ENCODE data around the gene HIBADH.
"Not testable (repeated sequence)": the region's sequence is repeated elsewhere in the genome, so short reads cannot be mapped to it uniquely, and the experiment has no call there.

The HIBADH gene

GRCh38 chr7:27587429-27587828 lies 75.3 kb downstream of the HIBADH start:
- no peak overlapping the region for H3K27ac ChIP-seq (ENCODE audit: low read length)
- H3K36me3 ChIP-seq (ENCODE audit: insufficient read depth, low read depth, low read length) = no peaks in the 10 kb centered on the region
- no peaks in the 10 kb centered on the region for H3K27me3 ChIP-seq (ENCODE audit: insufficient read depth, low read length)
- peaks cover 18% of the 10 kb centered on the region; the same call in 1 of the 2 replicates for H3K4me1 ChIP-seq (ENCODE audit: insufficient read depth, low read length)
- no peak overlapping the region for H3K9ac ChIP-seq (ENCODE audit: low read depth, low read length)
- H3K9me3 ChIP-seq (ENCODE audit: insufficient read depth, low read depth, low read length) = no peaks in the 10 kb centered on the region
- no peak overlapping the region for H3K4me3 ChIP-seq (ENCODE audit: low read length)

GRCh38 chr7:27586825-27587224 lies 75.9 kb downstream of the HIBADH start:
- Histone ChIP-seq H3K9ac (ENCODE audit: low read depth, low read length) (no peak overlapping the region), H3K4me1 (ENCODE audit: insufficient read depth, low read length) (peaks cover 12% of the 10 kb centered on the region; the same call in 1 of the 2 replicates), H3K27ac (ENCODE audit: low read length) (no peak overlapping the region), H3K27me3 (ENCODE audit: insufficient read depth, low read length) (no peaks in the 10 kb centered on the region), H3K36me3 (ENCODE audit: insufficient read depth, low read depth, low read length) (no peaks in the 10 kb centered on the region), H3K9me3 (ENCODE audit: insufficient read depth, low read depth, low read length) (no peaks in the 10 kb centered on the region), H3K4me3 (ENCODE audit: low read length) (no peak overlapping the region)

- Histone ChIP-seq H3K36me3 (ENCODE audit: insufficient read depth, low read depth, low read length) (no peaks in the 10 kb centered on the region), H3K9me3 (ENCODE audit: insufficient read depth, low read depth, low read length) (no peaks in the 10 kb centered on the region), H3K27ac (ENCODE audit: low read length) (no peak overlapping the region), H3K4me1 (ENCODE audit: insufficient read depth, low read length) (peaks cover 9% of the 10 kb centered on the region; the same call in 1 of the 2 replicates), H3K27me3 (ENCODE audit: insufficient read depth, low read length) (no peaks in the 10 kb centered on the region), H3K9ac (ENCODE audit: low read depth, low read length) (no peak overlapping the region), H3K4me3 (ENCODE audit: low read length) (no peak overlapping the region)
These were observed 76.8 kb downstream of the HIBADH start for GRCh38 chr7:27585781-27586447.

DNA sequence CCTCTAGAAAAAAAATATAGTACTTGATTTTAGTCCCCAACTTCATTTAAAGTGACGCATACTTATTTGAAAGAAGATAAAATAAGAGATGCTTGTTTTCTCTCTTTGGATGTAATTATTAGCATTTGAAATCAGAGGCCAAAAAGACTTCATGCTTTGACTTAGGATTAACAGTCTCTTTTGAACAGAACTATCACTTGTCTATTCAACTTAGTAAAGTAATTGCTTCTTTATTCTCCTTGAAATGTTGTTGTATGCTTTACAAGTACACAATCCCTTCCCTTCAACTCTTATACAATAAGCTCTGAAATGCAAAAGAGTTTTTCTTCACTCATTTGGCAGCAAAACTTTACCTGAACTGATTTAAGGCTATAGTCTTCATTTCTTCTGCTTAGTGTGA lies 80.8 kb downstream of the HIBADH start:
- H3K9me3 ChIP-seq (ENCODE audit: insufficient read depth, low read depth, low read length) = no peaks in the 10 kb centered on the region
- no peaks in the 10 kb centered on the region for H3K36me3 ChIP-seq (ENCODE audit: insufficient read depth, low read depth, low read length)
- H3K9ac ChIP-seq (ENCODE audit: low read depth, low read length) = no peak overlapping the region
- 0 out of 2 replicates have a peak, but pooled peaks cover 2% of the 10 kb centered on the region for H3K4me1 ChIP-seq (ENCODE audit: insufficient read depth, low read length)
- H3K27me3 ChIP-seq (ENCODE audit: insufficient read depth, low read length) = no peaks in the 10 kb centered on the region
- no peak overlapping the region for H3K4me3 ChIP-seq (ENCODE audit: low read length)
- no peak overlapping the region for H3K27ac ChIP-seq (ENCODE audit: low read length)

DNA sequence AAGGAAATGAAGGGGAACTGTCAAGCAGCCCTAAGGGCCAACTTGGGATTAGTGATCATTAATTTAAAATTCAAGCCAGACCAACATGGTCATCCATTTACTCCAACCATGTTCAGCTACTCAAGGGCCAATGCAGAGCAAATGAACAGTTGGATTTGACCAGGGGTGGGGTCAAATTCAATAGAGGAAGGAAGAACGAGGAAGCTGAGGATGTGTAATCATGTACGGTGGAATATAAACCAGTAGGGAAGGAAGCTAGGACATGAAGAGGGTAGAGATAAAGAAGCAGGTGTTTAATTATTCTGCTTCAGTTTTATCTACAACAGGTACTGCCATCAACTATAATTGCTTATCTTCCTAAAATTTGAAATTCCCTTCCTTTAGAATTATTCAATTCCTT lies 81.6 kb downstream of the HIBADH start:
- H3K4me3 ChIP-seq (ENCODE audit: low read length) = no peak overlapping the region

GRCh38 chr7:27579565-27579964 lies 83.1 kb downstream of the HIBADH start:
- Histone ChIP-seq H3K9me3 (ENCODE audit: insufficient read depth, low read depth, low read length) (no peaks in the 10 kb centered on the region), H3K4me1 (ENCODE audit: insufficient read depth, low read length) (peaks cover 9% of the 10 kb centered on the region), H3K4me3 (ENCODE audit: low read length) (no peak overlapping the region), H3K27me3 (ENCODE audit: insufficient read depth, low read length) (no peaks in the 10 kb centered on the region), H3K27ac (ENCODE audit: low read length) (no peak overlapping the region), H3K36me3 (ENCODE audit: insufficient read depth, low read depth, low read length) (no peaks in the 10 kb centered on the region), H3K9ac (ENCODE audit: low read depth, low read length) (no peak overlapping the region)

More for the DNA sequence above, 81.6 kb downstream of the HIBADH start:
- Histone ChIP-seq H3K27ac (ENCODE audit: low read length) (no peak overlapping the region), H3K36me3 (ENCODE audit: insufficient read depth, low read depth, low read length) (no peaks in the 10 kb centered on the region), H3K4me1 (ENCODE audit: insufficient read depth, low read length) (no peaks in the 10 kb centered on the region; the same call in 1 of the 2 replicates), H3K9ac (ENCODE audit: low read depth, low read length) (no peak overlapping the region), H3K9me3 (ENCODE audit: insufficient read depth, low read depth, low read length) (no peaks in the 10 kb centered on the region), H3K27me3 (ENCODE audit: insufficient read depth, low read length) (no peaks in the 10 kb centered on the region)

DNA sequence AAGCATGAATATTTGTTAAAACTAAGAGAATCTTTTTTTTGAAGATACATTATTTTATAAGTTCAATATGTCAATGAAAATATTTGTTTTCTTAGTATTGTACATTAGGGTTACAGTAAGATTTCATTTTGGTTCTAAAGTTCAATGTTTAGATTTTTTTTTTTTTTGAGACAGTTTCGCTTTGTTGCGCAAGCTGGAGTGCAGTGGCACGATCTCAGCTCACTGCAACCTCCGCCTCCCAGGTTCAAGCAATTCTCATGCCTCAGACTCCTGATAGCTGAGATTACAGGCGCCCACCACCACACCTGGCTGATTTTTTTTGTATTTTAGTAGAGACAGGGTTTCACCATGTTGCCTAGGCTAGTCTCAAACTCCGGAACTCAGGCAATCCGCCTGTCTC lies 84.5 kb downstream of the HIBADH start:
- H3K36me3 ChIP-seq (ENCODE audit: insufficient read depth, low read depth, low read length); H3K27me3 ChIP-seq (ENCODE audit: insufficient read depth, low read length); H3K27ac ChIP-seq (ENCODE audit: low read length); H3K9me3 ChIP-seq (ENCODE audit: insufficient read depth, low read depth, low read length); H3K4me3 ChIP-seq (ENCODE audit: low read length); H3K4me1 ChIP-seq (ENCODE audit: insufficient read depth, low read length); H3K9ac ChIP-seq (ENCODE audit: low read depth, low read length): not testable (repeated sequence)

- H3K4me1 ChIP-seq (ENCODE audit: insufficient read depth, low read length) = peaks cover 9% of the 10 kb centered on the region
- H3K9me3 ChIP-seq (ENCODE audit: insufficient read depth, low read depth, low read length) = no peaks in the 10 kb centered on the region
- H3K36me3 ChIP-seq (ENCODE audit: insufficient read depth, low read depth, low read length) = no peaks in the 10 kb centered on the region
- no peak overlapping the region for H3K9ac ChIP-seq (ENCODE audit: low read depth, low read length)
- H3K27ac ChIP-seq (ENCODE audit: low read length) = no peak overlapping the region
- no peak overlapping the region for H3K4me3 ChIP-seq (ENCODE audit: low read length)
- no peaks in the 10 kb centered on the region for H3K27me3 ChIP-seq (ENCODE audit: insufficient read depth, low read length)
These were observed 86.2 kb downstream of the HIBADH start for GRCh38 chr7:27576360-27576944.

DNA sequence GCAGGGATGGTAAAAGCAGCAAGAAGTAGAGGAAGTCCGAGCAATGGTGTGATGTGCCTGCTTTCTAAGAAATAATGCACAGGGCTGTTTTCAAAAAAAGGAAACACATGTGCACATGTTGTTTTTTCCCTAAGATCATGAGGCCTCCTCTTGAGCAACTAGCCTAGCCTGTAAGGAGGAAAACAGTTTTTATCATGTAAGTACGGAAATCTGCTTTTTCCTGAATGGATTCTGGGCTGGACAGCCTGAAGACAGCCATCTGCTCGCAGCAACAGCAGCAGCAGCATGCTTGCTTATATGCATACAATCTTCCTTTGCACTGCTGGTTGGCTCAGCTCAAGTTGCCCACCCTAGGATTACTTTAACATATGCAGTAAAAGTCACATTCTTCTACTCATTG lies 87.1 kb downstream of the HIBADH start:
- H3K9me3 ChIP-seq (ENCODE audit: insufficient read depth, low read depth, low read length) = no peaks in the 10 kb centered on the region
- H3K9ac ChIP-seq (ENCODE audit: low read depth, low read length) = no peak overlapping the region
- no peak overlapping the region for H3K27ac ChIP-seq (ENCODE audit: low read length)
- H3K27me3 ChIP-seq (ENCODE audit: insufficient read depth, low read length) = no peaks in the 10 kb centered on the region
- no peaks in the 10 kb centered on the region for H3K36me3 ChIP-seq (ENCODE audit: insufficient read depth, low read depth, low read length)
- no peak overlapping the region for H3K4me3 ChIP-seq (ENCODE audit: low read length)
- peaks cover 9% of the 10 kb centered on the region for H3K4me1 ChIP-seq (ENCODE audit: insufficient read depth, low read length)

DNA sequence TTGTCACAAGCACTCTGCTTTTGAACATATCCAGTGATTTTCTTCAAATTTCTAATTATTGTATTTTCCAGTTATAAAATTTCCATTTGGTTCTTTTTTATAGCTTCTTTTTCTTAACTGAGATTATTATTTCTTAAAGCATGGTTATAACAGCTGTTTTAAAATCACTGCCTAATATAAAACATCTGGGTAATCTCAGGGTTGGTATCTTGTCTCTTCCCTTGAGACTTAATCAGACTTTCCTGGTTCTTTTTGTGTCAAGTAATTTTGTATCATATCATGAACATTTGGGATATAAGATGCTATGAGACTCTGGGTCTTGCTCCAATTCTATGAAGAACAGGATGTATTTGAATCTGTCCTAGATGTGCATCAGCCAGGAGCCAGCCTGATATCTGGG lies 93.6 kb downstream of the HIBADH start:
- Histone ChIP-seq H3K4me3 (ENCODE audit: low read length) (no peak overlapping the region), H3K9me3 (ENCODE audit: insufficient read depth, low read depth, low read length) (no peaks in the 10 kb centered on the region), H3K4me1 (ENCODE audit: insufficient read depth, low read length) (0 out of 2 replicates have a peak, but pooled peaks cover 3% of the 10 kb centered on the region), H3K9ac (ENCODE audit: low read depth, low read length) (no peak overlapping the region), H3K27ac (ENCODE audit: low read length) (no peak overlapping the region), H3K27me3 (ENCODE audit: insufficient read depth, low read length) (no peaks in the 10 kb centered on the region), H3K36me3 (ENCODE audit: insufficient read depth, low read depth, low read length) (no peaks in the 10 kb centered on the region)

DNA sequence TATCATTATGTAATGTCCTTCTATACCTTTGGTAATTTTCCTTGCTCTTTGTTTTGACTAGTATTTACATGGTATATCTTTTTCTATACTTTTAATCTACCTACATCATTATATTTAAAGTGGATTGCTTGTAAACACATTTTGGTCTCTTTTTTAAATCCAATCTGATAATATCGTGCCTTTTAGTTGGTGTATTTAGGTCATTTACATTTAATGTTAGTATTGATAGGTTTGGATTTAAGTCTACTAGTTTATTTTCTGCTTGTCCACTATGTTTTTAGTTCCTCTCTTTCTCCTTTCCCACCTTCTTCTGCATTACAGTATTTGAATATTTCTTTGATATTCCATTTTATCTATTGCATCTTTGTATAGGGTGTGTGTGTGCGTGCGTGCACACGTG lies 95.4 kb downstream of the HIBADH start:
- peaks cover 4% of the 10 kb centered on the region; the same call in 1 of the 2 replicates for H3K9me3 ChIP-seq (ENCODE audit: insufficient read depth, low read depth, low read length)
- 0 out of 2 replicates have a peak, but pooled peaks cover 3% of the 10 kb centered on the region for H3K4me1 ChIP-seq (ENCODE audit: insufficient read depth, low read length)
- H3K36me3 ChIP-seq (ENCODE audit: insufficient read depth, low read depth, low read length) = peaks cover 4% of the 10 kb centered on the region; the same call in 1 of the 2 replicates
- H3K4me3 ChIP-seq (ENCODE audit: low read length) = no peak overlapping the region
- H3K27ac ChIP-seq (ENCODE audit: low read length) = no peak overlapping the region
- H3K27me3 ChIP-seq (ENCODE audit: insufficient read depth, low read length) = no peaks in the 10 kb centered on the region
- H3K9ac ChIP-seq (ENCODE audit: low read depth, low read length) = no peak overlapping the region

- Histone ChIP-seq H3K9me3 (ENCODE audit: insufficient read depth, low read depth, low read length) (peaks cover 4% of the 10 kb centered on the region; the same call in 1 of the 2 replicates), H3K4me1 (ENCODE audit: insufficient read depth, low read length) (0 out of 2 replicates have a peak, but pooled peaks cover 3% of the 10 kb centered on the region), H3K27me3 (ENCODE audit: insufficient read depth, low read length) (no peaks in the 10 kb centered on the region), H3K27ac (ENCODE audit: low read length) (no peak overlapping the region), H3K9ac (ENCODE audit: low read depth, low read length) (no peak overlapping the region), H3K4me3 (ENCODE audit: low read length) (peak overlapping the region; percentile 35; the same call in 1 of the 2 replicates), H3K36me3 (ENCODE audit: insufficient read depth, low read depth, low read length) (peaks cover 4% of the 10 kb centered on the region; the same call in 1 of the 2 replicates)
These were observed 97.7 kb downstream of the HIBADH start for GRCh38 chr7:27564881-27565482.

All from iPS-20b (cell line).